Stimulated activated CD8-positive, alpha-beta memory T cell treated with anti-CD3 and anti-CD28 coated beads, Interleukin-12 subunit alpha, Interleukin-12 subunit beta, amount 100 ng/mL, for 1 hour (primary cell): ENCODE results near the gene MATR3.
A peak's percentile ranks its signal among the peaks of the same experiment; 100 is the strongest.
"Not testable (repeated sequence)": the region's sequence is repeated elsewhere in the genome, so short reads cannot be mapped to it uniquely, and the experiment has no call there.

ENCODE experiments used
- DNase-seq: peaks from one replicate; pipeline ENCODE4 v3.0.0-alpha.2; 2020; ENCODE audit warnings: low read depth

MATR3 gene, protein sequence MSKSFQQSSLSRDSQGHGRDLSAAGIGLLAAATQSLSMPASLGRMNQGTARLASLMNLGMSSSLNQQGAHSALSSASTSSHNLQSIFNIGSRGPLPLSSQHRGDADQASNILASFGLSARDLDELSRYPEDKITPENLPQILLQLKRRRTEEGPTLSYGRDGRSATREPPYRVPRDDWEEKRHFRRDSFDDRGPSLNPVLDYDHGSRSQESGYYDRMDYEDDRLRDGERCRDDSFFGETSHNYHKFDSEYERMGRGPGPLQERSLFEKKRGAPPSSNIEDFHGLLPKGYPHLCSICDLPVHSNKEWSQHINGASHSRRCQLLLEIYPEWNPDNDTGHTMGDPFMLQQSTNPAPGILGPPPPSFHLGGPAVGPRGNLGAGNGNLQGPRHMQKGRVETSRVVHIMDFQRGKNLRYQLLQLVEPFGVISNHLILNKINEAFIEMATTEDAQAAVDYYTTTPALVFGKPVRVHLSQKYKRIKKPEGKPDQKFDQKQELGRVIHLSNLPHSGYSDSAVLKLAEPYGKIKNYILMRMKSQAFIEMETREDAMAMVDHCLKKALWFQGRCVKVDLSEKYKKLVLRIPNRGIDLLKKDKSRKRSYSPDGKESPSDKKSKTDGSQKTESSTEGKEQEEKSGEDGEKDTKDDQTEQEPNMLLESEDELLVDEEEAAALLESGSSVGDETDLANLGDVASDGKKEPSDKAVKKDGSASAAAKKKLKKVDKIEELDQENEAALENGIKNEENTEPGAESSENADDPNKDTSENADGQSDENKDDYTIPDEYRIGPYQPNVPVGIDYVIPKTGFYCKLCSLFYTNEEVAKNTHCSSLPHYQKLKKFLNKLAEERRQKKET

DNA sequence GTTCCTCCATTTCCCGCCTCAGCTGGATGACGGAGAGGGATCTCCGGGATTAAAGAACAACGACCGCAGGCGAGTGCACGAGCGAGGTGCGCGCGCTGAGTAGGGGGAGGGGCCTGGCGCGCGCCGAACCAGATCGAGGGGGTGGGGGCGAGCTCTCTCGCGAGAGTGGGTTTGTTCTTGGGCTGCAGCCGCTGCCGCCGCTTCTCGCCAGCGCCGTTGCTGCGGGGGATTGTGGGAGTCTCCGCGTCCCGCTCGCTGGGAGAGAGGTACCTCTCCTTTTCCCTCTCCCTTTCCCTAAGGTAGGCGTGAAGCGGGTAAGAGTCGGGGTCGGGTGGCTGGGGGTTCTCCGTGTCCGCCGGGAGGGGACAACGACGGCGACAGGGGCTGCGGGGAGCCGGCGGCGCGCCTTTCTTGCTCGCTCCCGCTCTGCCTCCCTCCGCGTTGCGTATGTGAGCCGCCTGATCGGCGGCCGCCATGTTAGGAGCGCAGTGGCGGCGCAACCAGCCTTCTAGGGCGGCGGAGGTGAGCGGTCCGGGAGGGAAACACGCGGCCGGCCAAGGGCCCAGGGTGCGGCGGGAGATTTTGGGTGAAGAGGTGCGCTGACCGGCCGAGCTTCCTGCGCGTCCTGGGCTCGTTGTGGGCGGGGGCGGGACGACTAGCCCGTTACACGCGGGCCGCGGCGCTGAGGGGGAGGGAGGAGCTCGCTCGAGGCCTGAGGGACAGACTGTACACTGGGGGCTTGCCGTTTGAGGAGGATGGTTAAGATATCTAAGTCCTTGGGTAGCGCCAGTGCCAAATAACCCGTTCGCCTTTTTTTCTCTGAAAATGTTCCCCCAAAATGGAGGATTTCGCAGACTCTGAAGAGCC, at the start of gene MATR3:
Gene MATR3, plus strand, starts transcription at position 234 of the 867 bp plus-strand sequence. CDS start 13,676 bp downstream, outside the sequence.
- DNase-seq = peak; percentile 89

DNA sequence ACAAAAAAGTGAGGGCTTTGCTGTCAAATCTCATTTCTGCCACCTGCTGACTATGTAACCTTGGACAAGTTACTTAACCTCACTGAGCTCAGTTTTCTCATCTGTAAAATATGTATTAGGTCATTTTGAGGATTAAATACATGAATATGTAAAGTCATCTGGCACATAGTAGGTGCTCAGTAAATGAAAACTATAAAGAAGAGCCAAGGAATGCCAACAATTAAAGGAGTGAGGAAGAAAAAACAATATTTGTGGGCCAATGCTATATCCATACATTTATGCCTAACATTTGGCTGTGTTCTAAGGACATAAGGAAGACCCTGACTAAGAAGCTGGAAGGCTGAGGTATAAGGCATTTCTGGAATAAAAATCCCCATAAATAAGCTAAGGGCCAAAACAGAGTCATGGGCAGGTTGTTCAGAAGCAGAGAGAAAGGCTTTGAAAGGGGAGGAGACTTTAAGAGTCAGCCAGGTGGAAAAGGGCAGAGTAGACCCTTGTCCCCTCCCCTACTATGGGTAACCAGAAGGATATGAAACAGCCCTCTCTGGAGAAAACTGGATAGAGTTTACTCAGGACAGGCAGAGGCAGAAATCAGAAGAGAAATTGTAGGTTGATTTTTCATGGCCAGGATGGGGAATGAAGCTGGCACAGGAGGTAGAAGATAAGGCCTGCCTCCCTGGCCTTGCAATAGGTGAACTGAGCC, 47.8 kb upstream of the MATR3 start:
- no peak for DNase-seq

DNA sequence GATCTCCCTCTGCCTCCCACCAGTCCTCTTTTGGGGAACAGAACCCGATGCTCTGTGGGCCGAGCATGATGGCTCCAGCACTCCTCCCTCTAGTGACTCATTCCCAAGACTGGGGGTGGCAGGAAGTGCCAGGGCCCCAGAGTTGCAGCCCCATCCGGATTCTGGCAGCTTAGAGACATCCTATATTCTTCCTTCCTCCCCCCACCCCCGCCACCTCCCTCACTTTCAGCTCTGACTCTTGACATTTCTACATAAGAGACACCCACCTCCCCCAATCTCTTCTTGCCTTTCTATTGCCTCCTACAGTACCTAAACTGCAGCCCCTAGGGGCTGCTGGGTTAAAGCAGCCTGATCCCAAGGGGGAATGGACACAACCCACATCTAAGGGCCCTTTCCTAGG, 47.1 kb upstream of the MATR3 start:
- DNase-seq = no peak

DNA sequence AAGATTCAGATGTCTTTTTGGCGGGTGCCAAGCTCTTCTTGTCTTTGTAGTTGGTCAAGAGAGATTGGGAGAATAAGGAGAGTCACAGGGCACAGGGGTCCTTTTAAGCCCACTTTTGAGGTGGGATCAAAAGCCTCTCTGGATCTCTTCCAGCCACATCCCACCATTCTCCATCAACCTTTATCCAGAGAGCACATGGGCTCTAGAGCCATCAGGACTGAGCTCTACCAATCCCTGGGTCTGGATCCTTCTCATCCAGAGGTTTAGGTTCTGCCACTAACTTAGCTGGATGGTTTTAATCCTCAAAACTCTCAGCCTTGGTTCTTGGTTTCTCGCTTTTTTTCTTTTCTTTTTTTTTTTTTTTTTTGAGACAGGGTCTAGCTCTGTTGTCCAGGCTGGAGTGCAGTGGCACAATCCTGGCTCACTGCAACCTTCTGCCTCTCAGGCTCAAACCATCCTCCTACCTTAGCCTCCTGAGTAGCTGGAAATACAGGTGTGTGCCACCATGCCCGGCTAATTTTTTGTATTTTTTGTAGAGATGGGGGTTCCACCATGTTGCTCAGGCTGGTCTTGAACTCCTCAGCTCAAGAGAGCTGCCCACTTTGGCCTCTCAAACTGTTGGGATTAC, 44.6 kb upstream of the MATR3 start:
- no peak for DNase-seq

DNA sequence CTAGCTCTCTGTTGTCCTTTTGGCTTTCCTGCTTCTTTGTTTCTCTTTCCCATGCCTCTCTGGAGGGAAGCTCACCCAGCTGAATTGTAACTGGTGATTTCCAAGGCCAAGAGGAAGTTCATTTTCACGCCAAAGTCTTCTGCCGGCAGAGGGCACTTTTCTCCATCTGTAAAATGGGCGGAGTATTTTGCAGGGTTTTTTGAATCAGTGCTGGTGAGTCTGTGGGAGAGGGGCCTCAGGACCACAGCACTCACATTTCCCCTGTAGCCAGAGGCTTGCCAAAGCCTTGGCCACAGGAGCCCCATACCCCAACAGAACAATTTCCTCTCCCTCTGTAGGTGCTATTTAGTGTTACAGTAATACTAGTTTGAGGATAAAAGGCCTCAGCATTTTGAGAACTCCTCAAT, 42.3 kb upstream of the MATR3 start:
- DNase-seq = no peak

DNA sequence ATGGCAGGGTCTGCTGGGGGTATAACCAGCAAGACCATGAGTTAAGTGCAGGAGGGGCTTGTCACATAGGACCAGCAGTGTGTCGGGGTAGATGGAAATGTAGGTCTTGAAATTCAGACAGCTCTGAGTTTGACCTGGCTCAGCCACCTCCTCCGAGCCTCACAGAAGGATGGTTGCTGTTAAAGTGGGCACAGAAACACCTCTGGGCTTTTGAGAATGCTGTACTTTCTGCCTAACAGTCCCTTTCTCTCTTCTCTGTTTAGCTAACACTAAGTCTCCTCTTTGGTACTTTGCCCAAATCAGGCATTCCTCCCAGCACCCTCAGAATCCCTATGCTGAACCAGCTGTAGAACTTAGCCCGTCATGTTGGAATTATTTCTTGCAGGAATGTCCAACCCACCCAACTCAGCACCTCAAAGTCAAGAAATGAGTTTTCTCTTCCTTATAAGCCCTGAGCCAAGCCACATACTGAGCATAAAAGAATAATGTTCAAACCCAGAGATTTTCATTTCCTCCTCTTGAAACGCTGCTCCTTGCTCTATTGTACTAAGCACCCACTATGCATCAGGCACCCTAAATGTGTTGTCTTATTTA, 41.7 kb upstream of the MATR3 start:
- no peak for DNase-seq

DNA sequence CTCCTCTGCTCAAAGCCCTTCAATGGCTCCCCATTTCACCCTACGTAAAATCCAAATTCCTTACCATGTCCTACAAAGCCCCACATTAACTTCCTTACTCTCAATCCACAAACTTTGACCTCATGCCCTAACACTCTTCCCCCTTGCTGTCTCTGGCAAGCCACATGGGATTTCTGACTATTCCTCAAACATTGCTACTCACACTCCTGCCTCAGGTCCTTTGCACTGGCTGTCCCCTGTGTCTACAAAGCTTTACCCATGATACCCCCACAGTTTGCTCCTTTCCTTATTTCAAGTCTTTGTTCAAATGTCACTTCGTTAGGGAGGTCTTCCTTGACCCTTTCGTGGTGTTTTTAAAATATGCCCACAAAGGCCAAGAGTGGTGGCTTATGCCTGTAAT, 40.4 kb upstream of the MATR3 start:
- no peak for DNase-seq

DNA sequence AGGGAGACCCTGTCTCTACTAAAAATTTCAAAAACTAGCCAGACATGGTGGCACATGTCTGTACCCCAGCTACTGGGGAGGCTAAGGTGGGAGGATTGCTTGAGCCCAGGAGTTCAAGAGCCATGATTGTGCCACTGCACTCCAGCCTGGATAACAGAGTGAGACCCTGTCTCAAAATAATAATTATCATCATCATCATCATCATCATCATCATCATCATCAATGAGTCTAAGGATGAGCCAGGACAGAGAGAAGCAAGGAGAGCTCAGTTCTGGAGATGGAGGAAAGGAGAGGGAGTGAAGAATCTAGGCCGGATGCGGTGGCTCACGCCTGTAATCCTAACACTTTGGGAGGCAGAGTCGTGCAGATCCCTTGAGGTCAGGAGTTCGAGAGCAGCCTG, 36.7 kb upstream of the MATR3 start:
- no peak for DNase-seq

DNA sequence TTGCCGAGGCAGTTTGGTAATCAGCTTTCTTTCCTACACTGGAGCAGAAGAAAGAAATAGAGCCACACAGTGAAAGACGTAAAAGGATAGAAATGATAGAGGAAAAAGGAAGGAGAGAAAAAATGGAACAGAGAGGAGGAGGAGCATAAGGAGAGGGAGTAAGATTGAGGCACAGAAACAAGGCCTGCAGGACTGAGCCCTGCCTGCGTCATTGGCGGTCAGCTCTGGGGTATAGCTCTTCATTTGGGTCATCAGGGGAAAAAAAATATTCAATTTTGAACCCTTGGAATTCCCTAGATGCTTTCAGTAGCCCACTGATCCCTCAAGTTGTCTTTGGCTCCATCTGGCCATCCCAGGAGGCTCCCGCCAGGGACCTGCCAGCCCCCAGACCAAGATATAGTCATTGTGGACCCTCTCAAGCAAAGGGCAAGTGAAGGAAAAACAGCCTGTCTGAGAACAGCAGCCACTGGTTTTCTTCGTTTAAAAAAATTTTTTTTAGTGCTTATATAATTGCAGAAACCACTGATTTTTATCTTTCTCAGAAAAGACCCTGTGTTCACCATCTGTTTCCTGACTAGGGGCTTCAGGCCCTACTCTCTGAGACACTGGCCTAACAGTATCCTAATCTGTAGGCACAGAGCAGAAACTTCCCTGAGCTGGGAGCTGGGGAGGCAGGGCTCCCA, 31.3 kb upstream of the MATR3 start:
- no peak for DNase-seq

DNA sequence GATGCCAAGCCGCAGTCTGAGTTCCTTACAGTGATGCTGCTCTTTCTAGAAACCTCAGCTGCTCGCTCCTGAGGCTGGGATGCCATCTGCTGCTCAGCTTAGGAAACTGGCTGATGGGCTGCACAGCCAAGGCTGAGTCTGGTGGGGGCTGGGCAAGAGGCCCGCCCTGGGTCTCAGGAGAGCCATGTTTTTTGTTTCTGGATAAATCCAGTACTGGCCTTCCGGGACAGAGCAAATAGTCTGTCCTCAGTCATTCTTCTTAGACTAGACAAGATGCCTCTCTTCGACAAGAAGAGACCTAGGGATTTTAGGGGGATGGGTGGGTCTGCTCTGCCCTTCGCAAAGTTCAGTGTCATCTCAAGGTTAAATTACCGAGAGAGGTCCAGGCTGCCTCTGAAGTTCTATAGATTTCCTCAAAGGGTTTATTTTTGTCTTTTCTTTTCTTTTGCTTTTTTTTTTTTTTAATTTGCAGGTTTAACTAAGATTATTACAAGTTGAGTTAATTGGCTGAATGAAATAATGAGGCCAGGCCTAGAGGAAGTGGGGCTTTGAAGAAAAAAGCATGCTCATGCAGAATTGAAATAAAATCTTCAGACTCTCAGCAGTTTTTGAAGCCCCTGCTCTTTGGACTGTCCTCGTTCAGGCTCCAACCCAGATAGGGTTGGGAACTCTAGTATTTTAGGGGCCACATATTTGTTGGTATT, 30.6 kb upstream of the MATR3 start:
- peak; percentile 29 for DNase-seq

DNA sequence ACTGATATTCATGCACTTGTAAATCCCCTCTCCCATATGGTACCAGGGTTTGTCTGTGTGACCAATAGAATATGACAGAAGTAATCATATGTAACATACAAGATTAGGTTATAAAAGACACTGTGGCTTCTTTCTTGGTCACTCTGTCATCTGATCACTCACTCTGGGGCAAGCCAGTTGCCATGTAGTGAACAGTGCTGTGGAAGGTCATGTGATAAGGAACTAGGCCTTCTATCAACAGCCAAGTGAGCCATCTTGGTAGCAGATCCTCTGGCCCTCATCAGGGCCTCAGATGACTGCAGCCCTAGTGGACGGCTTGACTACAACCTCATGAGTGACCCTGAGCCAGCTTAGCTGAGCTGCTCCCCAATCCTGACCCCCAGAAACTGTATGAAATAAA, 30.0 kb upstream of the MATR3 start:
- DNase-seq = no peak

DNA sequence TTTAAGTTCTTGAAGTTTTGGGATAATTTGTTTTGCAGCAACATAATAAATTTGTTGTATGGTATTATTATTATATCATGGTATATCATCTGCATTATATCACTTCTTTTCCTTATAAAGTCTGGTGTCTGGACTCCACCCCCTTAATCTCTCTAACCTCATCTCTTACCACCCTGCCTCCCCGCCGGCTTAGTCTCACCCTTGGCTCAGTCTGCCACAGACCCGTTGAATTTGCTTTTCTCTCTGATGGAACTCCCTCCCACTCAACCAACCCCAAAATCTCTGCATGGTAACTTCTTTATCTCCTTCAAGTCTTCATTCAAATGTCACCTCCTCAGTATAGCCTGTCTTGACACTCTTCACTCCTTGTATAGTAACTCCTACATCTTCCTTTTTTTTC, 29.6 kb upstream of the MATR3 start:
- DNase-seq = no peak

DNA sequence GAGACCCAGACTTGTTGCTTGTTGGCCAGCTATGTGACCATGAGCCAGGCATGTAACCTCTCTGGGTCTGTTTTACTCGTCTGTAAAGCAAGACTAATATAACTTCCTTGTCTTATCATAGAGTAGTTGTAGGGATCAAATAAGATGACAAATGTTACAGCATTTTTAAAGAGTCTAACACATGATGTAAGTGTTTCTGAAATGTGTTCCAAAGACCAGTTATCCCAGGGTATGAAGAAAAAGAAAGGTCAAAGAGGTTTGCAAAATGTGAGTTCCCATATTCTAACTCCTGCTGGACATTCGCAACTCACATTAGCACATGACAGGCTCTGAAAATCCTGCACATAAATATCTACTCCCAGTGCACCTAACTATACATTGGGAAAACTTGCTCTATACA, 28.5 kb upstream of the MATR3 start:
- no peak for DNase-seq

DNA sequence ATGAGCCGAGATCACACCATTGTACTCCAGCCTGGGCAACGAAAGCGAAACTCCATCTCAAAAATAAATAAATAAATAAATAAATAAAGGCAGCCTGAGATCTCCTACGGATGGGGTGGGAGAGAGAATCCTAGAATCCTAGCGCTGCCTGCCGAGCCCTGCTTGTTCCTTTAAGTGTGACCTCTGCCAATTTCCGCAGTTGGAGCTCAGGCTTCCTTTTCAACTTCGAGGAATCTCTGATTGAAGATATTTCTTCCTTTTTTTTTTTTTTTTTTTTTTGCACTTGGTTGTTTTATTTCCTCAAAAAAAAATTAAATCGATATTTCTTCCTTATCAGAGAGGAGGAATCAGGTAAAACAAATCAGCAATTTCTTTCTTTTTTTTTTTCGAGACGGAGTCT, 27.3 kb upstream of the MATR3 start:
- no peak for DNase-seq

DNA sequence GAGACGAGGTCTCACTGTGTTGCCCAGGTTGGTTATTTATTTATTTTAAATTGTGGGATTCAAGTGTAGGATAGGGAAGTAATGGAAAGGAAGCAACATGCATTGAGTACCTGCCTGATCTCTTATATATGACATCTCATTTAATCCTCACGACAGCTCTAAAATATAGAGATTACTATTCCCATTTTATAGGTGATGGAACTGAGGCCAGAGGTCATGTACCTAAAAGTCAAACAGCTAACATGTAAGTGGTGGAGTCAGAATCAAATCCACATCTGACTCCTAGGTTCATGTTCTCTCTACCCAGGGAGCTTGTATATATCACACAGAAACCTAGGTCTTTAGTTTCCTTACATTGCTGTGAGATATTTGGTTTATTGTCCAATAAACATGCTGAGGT, 26.1 kb upstream of the MATR3 start:
- DNase-seq = no peak

DNA sequence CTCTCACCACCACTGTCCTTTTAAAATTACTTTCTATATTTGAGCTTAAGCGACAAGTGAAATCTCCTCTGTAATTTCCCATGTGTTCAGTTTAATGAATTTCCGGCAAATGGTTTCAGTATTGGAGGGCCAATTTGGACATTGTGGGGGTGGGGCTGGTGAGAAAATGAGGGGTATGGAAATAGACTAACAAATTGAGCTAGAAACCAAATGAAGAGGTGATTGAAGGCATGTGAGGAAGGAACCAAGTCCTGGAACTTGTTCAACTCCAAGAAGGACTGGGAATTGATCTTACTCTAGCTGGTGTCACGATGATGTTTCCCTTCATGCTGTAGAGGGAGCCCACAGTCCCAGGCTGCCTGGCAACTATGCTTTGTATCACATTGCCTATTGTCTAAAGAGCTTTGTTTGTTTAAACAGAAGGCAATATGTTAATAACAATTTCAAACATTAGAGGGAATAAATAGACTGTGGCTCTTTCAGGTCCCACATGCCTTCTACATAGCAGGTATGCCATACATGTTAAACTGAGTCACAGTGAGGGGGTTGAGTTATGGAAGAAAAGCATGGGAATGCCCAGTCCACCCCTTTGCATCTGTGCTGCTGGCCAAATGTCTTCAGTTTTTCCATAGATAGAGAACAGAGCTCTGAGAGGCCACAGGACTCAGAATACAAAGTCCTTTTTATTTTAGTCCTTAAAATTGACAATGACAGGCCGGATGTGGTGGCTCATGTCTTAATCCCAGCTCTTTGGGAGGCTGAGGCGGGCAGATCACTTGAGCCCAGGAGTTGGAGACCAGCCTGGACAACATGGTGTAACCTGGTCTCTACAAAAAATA, 25.0 kb upstream of the MATR3 start:
- no peak for DNase-seq

DNA sequence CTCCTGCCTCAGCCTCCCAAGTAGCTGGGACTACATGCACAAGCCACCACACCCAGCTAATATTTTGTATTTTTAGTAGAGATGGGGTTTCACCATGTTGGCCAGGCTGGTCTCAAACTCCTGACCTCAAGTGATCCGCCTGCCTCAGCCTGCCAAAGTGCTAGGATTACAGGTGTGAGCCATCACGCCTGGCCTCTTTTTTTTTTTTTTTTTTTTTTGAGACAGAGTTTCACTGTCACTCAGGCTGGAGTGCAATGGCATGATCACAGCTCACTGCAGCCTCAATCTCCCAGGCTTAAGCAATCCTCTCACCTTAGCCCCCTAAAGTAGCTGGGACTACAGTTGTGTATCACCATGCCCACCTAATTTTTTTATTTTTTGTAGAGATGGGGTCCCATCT, 22.8 kb upstream of the MATR3 start:
- not testable (repeated sequence) for DNase-seq

DNA sequence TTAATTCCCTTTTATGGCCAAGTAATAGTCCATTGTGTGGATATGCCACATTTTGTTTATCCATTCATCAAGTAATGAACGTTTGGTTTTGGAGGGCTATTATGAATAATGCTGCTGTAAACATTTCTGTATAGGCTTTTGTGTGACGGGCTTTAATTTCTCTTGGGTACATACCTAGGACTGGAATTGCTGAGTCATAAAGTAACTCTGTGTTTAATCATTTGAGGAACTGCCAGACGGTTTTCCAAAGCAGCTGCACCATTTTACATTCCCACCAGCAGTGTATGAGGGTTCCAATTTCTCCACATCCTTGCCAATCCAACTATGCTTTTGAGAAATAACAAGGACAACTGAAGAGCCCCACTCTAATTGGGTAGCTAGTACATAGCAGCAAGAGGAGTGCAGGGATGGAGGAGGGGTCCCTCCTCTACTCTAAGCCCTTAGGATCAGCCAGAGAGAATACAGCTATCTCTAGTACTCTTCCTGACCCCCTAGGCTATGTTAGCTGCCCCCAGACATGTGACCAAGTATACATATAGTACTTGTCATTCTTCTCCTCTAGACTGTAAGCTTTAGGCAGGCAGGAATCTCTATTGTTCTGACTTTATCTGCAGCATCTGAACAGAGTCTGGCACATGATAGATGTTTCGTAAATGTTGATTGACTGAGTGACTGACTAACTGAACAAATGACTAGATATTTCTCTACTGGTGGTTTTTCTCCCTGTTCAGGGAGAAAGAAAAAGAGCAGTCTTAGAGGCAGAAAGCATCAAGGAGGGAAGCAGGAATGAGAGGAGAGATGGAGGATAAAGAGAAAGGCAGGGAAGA, 22.1 kb upstream of the MATR3 start:
- no peak for DNase-seq
